DMS79 treated with DMSO at 0.1 percent for 48 hours (cell line): ENCODE measurements around the gene CEP76.
"Not testable (repeated sequence)": the region's sequence is repeated elsewhere in the genome, so short reads cannot be mapped to it uniquely, and the experiment has no call there.

Experiments used
- DNase-seq: peaks from one replicate; lab custom pipeline; 2025; lab: John Stamatoyannopoulos, UW

The CEP76 gene

DNA sequence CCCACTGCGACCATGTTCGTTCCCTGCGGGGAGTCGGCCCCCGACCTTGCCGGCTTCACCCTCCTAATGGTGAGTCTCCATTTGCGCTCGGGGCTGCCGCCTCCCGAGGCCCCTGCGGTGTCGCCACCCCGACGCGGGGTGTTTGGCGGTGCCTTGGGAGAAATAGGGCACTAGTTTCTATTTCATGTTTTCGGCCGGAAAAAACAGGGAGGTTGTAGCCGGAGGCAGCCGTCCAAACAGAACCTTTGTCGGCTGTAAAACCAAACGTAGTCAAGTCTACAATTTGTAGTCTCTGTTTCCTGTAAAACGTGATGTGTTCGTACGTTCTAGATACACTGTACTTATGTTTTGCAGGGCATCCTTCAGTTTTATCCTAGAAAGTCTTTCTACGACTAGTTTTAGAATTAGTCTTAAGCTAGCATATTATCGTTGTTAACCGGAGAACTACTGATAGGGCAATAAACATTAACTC, 609 bp upstream of the CEP76 start:
- no peak for DNase-seq

DNA sequence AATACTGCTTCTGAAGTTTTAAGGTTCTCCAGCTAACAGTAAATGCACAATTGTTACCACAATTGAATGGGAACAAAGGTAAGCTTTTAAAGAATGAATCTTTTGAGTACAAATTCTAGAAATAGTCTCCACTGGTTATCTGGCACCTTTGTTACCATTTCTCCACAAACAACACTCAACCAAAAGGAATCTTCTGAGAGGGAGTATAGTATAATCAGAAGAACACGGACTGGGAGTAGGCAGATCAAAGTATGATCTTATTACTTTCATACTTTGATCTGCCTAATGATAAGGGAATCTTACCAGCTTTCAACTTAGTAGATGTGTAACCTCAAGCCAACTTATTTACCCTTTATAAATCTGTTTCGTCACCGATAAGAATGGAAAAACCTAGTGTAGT, 1.4 kb downstream of the CEP76 start:
- DNase-seq, result no peak

DNA sequence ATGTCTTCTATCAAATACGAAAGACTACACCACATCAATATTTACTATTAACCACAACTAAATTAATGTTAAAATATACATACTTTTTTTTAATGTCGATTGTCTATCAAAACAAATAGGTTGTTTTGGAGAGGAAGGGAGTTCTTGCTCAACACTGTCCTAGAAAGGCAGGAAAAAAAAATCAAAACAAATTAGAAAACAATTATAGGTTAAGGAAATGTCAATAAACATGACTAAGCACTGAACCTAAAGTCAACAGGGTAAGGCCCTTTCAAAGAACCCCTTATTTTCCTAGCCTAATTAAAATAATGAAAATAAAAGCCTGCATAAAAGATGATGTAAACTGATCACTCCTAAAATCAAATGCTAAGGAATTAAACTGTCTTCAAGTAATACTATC, 2.8 kb downstream of the CEP76 start:
- DNase-seq, result no peak

DNA sequence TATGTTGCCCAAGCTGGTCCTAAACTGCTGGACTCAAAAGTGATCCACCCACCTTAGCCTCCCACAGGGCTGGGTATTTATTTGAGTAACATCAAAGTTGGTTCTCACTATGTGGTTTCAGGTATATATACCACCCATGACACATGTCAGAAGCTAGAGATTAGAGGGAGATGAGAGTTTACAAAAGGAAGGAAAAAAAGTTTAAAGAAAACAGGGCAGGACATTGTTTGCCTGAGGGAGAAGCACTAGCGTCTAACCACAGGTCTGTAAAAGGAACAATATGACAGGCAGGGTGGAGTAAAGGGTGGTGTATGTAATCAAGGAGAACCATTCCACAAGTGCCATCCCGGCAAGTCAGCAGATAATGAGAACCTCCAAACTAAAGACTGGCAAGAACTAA, 8.5 kb downstream of the CEP76 start:
- no peak for DNase-seq

DNA sequence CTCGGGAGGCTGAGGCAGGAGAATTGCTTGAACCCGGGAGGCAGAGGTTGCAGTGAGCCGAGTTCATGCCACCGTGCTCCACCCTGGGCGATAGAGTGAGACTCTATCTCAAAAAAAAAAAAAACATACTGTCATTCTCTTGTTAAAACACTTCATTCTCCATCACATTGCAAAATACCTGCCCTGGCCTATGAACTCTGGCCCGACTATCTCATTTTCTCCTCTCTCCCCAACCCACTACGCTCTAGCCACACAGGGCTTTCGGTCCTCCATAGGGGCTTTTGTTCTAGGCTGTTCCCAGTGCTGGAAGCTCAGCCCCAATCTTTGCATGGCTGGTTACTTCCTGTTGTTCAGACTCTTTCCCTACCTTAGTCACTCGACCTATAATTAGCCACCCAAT, 10.3 kb downstream of the CEP76 start:
- DNase-seq, result no peak

DNA sequence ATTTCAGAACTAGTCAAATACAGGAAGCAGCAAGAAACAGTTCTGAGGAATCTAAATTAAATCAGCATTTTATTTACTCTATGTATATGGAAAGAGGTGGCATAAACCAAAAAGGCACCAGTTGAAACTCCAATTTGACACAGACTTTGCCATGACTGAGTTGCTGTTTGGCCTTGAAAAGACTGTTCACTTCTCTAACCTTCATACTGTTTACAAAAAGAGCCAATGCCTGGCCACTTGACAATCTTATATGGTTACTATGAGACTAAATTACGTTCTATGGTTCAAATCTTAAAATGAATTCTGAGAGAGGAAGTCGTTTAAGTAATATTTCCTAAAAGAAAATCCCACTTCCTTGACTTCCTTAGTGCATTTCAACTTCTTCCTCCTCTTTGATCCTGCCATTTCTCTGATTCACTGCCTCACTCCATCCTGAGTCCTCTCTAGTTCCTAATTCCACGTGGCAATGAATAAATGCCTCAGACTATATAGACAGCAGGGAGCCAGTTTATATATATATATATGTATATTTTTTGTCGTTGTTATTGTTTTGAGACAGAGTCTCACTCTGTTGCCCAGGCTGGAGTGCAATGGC, 13.2 kb downstream of the CEP76 start:
- no peak for DNase-seq

DNA sequence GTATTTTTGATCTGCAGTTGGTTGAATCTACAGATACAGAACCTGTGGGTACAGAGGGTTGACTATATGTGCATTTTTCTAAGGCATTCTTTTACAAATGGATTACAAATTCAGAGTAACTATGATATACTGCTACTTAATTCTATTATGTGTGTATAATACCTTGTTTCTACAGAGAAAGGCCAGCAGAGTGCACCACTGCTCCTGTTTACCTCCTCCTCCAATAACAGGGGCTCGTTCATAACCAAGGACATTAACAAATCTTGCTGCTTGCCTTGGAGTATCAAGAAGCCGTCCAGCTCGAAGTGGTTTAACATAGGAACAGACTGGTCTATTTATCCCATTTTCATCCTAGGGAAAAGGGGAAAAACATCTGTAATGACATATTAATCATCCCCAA, 16.4 kb downstream of the CEP76 start:
- no peak for DNase-seq

DNA sequence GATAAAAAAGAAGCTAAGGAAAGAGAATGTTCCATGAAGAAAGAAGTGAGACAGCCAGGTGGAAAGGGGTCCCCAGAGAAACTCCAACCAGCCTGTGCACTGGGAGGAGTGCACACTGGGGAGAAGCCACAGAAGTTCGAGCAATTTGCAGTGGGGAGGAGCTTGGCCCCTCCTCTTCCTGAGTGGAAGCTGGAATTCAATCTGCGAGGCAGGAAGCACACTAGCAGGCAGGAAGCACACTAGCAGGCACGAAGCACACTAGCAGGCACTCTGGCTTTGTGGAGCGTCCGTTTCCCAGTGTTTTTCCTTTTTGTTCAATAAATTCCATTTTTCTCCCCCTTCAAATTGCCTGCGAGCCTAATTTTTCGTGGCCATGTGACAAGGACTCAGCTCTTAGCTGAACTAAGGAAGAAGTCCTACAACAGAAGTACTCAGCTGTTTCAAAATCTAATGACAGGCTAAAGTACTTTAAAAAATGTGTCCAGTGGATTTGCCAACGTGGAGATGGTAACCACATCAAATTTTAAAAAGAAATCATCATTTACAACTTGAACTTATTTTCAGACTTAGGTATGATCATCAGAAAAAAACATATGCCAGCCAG, 23.2 kb downstream of the CEP76 start:
- DNase-seq, result no peak

DNA sequence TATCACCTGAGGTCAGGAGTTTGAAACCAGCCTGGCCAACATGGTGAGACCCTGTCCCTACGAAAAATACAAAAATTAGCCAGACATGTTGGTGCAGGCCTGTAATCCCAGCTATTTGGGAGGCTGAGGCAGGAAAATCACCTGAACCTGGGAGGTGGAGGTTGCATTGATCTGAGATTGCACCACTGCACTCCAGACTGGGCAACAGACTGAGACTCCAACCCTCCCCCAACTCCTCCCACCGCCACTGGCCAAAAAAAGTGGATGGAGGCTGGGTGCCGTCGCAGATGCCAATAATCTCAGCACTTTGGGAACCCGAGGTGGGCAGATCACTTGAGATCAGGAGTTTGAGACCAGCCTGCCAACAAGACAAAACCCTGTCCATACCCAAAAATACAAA, 34.5 kb downstream of the CEP76 start:
- DNase-seq, result no peak

DNA sequence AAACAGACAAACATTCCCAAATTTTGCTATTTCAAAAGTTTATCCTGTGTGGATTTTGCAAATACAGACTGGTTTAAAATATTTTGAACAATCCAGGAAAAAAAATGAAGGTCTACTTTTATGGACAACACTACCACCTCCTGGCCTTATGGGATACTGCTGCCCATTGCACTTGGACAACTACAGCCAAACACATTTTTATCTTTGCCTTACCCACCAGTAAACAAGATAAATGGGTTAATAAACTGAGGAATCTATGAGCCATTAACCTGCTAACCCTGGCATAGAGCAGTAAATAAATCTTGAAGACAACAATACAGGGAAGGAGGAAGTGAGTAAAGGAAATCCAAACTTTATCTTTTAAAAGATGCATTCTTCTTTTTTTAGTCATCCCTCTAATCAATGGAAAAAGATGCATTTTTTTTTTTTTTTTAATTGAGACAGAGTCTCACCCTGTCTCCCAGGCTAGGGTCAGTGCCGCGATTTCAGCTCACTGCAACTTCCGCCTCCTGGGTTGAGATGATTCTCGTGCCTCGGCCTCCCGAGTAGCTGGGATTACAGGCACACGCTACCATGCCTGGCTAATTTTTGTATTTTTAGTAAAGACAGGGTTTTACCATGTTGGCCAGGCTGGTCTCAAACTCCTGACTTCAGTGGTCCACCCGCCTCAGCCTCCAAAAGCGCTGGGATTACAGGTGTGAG, 42.5 kb downstream of the CEP76 start:
- peak; percentile 62 for DNase-seq

DNA sequence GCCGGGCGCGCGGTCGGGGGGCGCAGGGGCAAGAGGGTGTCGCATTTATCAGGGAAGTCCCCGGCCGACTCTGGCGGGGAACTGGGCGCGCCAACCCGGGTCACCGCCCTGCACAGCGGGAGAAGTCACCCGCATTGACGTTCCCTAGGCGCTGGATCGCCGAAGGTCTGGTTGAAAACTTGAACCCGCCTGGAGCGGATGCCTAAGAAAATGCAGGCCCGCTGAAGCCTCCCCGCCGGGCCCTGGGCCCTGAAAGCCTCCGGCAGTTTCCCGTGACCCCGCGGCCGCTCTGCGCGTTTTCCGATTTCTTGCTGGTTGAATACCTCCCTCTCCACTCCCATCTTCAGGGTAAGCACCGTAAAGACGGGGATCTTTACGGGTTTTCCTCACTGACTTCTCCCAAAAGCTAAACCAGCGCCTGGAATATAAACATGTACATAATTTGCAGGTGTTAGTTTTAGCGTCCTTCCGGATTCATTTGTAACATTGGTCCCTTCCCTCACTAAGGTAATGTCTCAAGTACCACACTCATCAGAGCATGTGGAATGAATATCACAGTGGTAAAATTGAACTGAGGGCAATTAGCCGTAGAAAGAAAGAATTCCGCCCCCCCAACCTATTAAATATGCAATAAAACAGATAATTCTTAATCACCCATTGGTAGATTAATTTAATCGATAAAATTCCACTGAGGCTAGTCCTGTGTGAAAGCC, 43.9 kb downstream of the CEP76 start:
- DNase-seq, result peak; percentile 38

DNA sequence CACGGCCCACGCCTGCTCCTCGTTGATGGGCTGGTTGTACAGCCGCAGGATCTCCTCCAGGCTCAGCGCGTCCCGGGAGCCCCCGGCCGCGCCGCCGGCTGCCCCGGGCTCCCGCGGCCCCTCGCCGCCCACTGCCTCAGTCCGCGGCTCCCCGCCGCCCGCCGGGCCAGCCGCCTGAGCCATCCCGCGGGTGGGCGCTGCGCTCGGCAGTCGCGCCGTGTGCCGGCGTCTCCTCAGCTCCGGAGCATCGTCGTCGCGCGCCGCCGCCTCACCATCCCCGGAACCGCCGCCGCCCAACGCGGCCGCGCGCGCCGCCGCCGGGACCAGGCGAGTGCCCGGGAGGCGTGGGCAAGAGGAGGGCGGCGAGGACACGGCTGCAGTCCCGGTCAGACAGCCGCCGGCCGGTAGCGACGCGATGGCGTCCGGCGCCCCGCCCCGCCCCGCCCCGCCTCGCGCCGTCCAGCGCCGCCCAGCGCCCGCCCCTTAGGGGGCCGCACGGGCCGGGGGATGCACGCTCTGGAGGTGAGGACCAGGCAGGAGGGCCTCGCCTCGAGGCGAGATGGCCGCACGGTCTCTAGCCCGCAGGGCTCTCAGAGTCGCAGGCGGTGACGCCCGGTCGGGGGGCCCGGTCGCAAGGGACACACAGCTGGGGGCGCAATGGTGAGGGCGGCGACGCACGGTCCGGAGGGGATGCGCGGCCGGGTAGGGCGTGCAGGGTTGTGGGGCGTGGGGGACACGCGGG, 44.7 kb downstream of the CEP76 start, which contains the start of gene SPIRE1:
Gene SPIRE1 (minus strand): TSS at position 424 of the 742 bp plus-strand sequence. CDS start 241 bp downstream, at position 183.
- peak; percentile 51 for DNase-seq

DNA sequence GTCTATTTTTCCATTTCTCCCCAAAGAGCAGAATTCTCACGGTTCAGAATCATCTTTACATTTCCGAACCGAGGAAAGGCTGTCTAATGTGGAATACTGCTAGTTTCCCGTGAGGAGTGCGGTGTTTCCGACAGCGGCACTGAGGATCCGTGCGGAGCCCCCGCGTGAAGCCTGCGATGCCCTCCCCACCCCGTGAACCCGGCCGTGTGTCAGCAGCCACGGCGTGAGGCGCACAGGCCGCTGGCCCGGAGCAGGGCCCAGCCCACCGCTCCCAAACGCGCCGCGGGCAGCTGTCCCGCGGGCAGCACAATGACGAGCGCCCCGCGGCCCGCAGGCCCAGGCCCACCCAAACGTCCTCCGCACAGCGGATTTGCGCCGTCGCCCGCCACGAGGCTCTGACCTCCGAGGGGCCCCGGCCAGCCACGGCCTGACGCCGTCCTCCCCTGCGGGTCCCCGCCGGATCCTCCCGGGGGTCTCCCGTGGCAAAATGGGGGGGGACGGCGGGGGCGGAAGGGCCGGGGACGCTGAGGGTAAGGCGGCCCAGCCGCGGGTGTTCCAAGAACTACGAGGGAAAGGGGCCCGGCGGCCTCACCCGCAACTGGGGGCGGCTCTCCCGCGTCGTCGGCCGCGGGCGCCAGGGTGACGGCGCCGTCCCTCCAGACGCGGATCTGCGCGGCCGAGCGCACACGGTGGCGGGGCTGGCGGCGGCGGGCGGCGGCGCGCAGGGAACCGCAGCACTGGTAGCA, 45.4 kb downstream of the CEP76 start:
- no peak for DNase-seq

DNA sequence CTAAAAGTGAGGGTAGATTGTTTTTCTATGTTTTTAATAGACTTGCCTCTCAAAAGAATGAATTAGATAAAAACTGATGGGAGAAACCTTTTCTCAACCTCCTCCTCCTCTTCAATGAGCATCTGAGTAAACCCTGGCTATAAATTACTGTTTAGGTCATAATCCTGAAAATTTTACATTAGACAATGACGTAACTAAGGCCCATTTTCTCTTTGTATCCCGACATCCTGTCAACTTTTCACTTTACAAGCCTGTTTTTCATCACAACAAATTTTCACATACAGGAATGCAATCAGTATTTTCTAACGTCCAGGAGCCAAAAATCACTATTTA, 46.0 kb downstream of the CEP76 start:
- peak; percentile 54 for DNase-seq

DNA sequence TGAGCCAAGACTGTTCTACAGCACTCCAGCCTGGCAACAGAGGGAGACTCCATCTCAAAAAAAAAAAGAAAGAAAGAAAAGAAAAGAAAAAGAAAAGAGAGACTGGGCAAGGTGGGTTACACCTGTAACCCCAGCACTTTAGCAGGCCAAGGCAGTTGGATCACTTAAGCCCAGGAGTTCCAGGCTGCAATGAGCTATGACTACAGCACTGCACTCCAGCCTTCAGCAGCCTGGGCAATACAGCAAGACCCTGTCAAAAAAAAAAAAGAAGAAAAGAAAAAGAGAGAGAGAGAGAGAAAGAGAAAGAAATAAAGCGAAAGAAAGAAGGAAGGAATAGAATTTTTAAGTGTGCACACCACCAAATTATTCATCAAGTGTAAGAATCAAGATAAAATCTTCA, 47.6 kb downstream of the CEP76 start:
- no peak for DNase-seq

DNA sequence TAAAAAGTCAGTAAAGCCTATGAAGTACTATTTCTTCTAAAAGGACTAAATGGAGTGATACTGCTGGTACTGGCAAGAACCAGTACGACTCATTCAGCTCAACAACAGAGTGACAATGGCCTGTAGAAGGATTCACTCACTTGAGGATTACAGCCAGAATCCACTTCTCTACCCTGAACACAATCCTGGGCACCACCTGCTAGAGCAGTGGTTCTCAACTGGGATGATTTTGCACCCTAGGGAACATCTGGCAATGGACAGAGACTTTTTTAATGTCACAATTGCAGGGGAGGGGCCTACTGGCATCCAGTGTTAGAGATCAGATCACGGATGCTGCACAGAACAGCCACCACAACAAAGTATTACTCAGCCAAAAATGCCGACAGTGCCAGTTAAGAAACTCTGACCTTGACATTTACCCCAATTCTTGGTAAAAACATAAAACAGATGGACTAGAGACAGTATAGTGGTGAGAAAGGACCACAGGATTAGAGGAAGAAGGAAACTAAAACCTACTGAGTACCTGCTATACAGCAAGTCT, 49.6 kb downstream of the CEP76 start:
- no peak for DNase-seq

DNA sequence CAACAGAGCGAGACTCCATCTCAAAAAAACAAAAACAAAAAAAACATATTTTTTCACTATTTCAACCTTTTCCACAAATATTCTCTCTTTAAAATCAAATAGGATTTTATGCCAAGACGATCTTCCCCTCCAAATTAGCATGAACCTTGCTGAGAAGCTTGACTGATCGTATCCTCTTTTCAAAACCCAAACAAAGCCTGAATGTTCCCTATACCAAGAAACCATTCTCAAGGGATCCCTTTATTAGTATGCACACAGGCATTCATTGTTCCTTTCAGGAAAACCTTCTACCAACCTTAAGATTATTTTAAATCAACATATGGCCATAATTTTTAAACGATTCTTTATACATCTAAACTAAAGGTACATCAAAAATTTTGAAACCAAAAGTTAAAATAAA, 50.9 kb downstream of the CEP76 start:
- DNase-seq, result no peak

DNA sequence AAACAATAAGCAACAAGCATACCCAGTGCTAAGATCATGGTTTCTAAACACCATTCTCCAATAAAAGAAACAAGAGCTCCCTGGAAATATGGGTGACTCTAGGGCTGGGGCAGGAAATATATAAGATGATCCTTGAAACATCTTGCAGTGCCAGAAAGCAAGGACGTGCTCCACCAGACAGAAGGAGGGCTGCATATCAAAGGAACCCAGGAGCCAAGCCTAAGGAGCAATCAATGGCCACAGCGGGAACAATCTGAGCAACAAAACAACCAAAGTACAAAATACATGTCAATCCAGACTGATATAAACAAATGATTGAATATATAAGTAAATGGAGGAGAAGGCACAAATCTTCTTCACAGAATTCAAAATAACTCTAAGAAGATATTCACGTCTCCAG, 54.8 kb downstream of the CEP76 start:
- no peak for DNase-seq

DNA sequence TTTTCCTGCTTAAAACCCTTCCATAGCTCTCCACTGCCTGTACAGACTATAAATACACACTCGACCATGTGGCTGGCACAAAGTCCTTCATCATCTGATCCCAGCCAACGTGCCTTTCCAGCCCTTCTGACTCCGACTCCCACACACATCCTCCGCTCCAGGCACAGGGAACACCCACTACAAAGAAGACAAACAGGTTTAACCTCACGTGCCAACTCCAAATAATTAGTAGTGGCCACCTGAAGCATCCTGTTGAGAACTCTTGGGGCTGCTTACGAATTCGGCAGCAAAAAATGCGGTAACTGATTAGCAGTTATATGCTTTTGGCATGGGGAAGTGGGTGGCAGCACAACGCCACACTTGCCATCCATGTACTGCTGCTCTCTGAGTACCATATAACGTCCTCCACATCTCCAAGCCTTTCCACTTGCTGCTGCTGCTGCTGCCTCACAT, 56.7 kb downstream of the CEP76 start:
- DNase-seq, result peak; percentile 98

DNA sequence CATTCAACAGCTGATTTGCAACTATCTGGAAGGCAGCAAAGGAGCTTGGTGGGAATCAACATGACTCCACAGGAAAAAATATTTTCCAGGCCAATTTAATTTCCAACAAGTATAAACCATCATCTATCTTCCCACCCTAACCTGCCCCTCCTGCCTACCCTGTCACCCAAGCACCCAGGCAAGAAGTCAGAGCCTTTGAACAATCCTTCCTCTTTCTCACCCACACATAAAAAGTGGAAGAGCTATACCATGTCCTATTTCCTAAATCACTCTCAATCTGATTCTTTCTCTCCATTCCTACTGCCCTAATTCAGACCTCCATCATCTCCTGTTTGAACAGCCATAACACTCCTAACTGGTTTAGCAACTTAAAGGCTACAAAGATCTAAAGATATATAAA, 57.3 kb downstream of the CEP76 start:
- DNase-seq, result no peak

DNA sequence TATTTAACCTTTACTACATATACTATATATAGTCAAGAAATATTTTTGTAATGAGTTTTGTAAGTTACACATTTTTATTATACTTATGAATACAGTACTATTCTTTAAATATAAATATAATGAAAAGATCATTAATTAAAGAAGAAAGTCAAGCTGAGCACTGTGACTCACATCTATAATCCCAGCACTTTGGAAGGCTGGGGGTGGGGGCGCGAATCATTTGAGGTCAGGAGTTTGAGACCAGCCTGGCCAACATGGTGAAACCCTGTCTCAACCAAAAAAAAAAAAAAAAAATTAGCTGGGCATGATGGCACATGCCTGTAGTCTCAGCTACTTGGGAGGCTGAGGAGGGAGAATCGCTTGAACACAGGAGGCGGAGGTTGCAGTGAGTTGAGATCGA, 58.8 kb downstream of the CEP76 start:
- not testable (repeated sequence) for DNase-seq
